Stimulated activated CD4-positive, alpha-beta T cell treated with anti-CD3 and anti-CD28 coated beads, TNF-alpha, amount 100 ng/mL, for 24 hours (primary cell): ENCODE data around the gene PHACTR1.
"Not testable (repeated sequence)": the region's sequence is repeated elsewhere in the genome, so short reads cannot be mapped to it uniquely, and the experiment has no call there.

Source experiments
- DNase-seq, 3 experiments: peaks; one replicate each; pipeline ENCODE4 v3.0.0-alpha.2; 2020; ENCODE audit warnings: low read depth in 3 of 3

PHACTR1 gene

DNA sequence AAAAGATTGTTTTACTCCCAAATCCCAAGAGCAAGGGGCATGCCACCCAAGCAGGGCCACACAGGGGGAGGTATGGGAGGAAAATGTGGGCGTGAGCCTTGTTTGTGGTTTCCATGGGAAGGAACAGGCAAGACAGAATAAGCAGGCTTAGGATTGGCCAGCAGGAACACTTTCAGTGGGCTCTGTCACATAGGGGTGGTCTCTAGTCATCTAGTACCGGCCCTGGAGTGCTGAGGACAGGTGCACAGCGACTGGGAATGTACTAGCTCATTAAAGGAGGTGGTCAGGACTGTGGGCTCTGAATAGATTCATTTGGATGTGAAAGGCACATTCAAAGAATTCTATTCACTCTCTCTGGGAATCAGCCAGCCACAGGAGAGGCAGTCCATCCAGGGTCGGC, 436.2 kb downstream of the PHACTR1 start:
- DNase-seq = no peak

DNA sequence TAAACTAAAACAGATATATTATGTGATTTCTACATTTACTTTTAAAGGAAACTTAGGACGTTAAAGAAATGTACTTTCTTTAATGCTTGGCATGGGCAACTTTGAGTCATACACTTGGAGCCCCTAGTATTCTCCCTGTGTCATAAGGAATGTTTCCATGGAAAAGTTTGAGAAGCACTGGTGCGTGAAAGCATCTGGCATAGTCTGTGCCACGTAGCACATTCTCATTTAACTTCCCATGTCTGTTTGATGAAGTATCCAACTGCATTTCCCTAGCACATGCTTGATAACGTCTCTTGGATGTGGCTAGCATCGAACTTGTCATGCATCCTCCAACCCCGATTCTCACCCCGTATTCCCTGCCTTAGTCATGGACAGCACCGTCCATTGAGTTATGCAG, 439.8 kb downstream of the PHACTR1 start:
- no peak for DNase-seq

DNA sequence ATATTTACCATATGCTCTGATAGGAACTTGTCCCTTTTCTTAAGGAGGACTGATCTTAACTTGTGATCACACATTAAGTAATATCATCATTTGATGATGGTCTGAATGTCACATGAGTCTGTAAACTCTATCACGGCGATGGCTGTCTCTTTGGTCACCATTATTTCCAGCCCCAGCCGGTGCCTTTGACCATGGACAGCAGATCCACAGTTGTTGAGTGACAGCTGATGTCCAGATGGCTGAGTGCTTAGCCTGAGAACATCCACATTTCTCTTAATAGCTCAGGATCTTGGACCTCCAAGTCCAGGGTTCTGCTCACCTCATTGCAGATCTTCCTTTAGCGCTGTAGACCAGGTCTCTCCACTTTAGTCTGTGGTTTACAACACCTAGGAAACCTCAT, 440.7 kb downstream of the PHACTR1 start:
- no peak for DNase-seq

DNA sequence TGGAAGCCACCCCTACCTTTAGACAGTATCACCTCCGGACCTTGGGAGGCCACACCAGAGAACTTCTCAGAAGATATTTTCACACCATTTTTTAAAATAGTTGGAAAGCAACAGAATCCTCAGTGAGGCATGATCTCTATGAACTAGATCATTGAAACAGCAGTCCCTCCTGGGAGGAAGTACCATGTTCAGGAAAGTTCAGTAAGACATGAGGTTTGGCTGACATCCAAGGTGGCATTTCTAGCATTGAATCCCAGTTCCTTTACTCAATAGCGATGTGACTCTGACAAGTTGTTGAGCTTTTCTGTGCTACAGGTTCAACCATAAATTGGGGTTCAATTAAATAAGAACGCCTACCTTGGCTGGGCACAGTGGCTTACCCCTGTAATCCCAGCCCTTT, 442.7 kb downstream of the PHACTR1 start:
- DNase-seq = no peak

DNA sequence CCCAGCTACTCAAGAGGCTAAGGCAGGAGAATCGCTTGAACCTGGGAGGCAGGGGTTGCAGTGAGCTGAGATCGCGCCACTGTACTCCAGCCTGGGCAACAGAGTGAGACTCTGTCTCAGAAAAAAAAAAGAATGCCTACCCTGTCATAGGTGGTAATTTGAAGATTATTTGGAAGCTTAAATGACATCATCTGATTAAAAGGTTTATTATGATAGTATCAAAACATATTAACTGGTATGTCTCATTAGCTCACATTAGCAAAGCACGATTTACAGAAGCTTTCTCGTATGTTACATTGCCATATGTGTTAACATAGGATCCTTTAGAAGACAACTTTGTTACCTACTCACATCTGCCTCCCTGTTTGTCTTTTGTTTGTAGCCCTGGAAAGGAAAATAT, 443.3 kb downstream of the PHACTR1 start:
- DNase-seq = not testable (repeated sequence)

- no peak for DNase-seq
These were observed 446.8 kb downstream of the PHACTR1 start for GRCh38 chr6:13163161-13163944.

- no peak for DNase-seq
These were observed 447.7 kb downstream of the PHACTR1 start for GRCh38 chr6:13164291-13164690.

GRCh38 chr6:13165502-13166172, 449.1 kb downstream of the PHACTR1 start:
- DNase-seq = no peak

DNA sequence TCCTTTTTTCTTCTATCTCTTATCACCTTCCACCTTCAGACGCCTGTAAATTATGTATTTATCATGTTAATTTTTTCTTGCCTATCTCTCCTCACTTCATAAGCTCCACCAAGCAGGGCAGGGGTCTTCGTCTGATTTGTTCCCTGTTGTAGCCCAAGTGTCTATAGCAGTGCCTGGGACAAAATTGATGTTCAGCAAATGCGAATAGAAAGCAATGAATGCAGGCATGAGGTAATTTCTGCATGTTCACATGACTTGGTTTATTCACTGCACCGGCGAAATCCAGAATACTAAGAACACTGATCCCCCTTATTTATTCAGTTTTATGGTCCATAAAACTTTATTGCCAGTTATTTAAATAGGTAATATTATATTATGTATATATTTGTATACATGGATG, 449.7 kb downstream of the PHACTR1 start:
- no peak for DNase-seq

DNA sequence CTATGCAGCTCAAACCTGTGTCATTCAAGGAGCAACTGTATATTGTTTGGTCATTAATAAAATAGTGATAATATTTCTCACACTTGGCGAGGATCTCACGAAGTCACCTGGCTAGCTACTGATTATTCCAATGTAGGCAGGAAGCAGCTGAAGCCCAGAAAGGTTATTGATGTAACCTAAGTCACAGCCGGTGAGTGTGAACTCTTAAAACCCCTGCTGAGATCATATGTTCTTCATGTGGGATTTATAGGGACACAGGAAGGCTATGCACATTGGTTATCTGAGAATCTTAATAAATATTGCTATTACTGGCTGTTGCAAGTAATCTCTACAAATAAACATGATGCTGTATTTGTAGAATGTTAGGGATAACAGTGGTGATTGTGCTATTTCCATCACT, 450.3 kb downstream of the PHACTR1 start:
- no peak for DNase-seq

GRCh38 chr6:13172291-13172690, 455.7 kb downstream of the PHACTR1 start:
- no peak for DNase-seq

DNA sequence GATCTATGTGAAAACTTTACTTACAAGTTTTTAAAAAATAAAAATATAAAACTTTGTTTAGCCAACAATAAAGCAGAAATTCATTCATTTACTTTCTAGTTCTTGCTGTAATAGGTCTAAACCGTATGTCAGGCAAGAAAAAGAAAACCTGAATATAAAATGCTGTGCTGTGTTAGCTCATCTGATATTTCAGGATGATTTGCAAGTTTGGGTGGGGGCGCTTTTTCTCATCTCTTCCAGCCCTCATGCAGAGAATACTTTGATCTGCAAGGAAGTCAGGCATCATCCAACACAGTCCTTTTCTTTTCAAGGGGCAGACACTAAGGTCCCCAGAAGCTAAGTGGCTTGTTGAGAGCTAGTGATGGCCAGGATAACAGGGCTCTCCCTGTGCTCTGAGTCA, 458.5 kb downstream of the PHACTR1 start:
- no peak for DNase-seq

DNA sequence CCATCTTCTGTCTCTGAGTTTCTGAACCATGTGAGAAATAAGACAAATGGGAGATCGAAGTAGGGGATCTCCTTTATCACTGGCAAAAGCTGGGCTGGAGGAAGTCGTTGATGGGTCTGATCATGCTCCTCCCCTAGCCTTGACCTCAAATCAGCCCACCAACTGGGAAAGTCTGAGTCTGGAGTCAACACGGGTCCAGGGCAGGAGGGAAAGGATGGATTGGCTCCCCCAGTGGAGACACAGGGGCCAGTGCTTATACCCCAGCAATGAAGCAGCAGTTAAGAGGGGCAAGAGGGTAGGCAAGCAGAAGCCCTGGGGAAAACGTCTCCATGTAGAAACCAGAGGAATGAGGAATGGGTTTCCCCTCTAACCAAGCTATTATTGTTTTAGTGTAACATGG, 459.2 kb downstream of the PHACTR1 start:
- DNase-seq = no peak

GRCh38 chr6:13177664-13178063, 461.1 kb downstream of the PHACTR1 start:
- DNase-seq = no peak

DNA sequence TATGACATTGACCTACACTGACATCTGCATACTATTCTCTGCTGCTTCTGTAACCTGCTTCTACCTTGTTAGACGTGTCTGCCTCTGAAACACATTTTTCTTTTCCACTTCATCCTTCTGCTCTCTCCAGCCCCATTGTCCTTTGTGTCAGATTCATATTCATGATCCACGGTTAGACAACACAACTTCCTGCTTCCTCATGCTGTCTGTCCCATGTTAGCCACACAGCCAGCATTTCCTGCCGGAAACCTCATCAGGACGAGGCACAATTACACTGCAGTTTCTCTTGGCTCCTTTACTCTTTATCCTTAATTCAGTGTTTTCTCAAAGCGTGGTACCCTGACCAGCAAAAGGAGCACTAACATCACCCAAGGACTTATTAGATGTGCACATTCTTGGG, 461.5 kb downstream of the PHACTR1 start:
- DNase-seq = no peak

DNA sequence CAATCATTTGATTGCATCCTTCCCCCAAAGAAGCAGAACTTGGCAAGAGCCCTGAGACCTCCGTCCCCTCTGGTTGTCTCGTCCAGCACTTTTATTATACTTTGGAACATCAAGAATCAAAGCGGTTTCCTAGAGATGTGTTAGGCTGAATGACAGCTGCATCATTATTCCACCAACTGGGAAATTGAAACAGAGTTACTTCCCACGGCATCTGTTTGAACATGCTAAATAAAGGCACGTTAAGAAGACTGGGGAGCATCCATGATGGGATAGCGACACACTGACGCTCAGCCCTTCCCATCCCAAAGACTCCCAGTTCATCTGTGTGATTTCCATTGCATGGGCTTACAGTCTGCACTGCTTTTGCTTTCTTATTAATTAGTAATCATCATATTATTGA, 464.0 kb downstream of the PHACTR1 start:
- DNase-seq = no peak

DNA sequence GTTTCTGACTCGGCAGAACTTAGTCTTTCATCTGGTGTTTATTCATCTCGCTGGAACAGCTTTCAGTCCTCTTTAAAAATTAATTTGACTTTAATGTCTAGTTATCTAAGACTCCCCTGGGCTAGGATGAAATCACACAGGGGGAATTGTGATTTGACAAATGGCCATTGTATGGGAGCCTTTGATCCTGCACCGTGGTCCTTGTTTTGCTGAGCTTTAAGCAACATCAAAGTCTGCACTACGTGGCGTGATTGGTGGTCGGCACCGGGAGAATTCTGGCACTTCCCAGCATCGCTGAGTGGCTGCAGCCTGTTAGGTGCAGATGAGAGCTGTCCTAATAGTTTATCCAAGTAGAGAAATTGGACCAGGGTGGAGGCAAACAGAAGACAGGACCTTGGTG, 464.8 kb downstream of the PHACTR1 start:
- no peak for DNase-seq

DNA sequence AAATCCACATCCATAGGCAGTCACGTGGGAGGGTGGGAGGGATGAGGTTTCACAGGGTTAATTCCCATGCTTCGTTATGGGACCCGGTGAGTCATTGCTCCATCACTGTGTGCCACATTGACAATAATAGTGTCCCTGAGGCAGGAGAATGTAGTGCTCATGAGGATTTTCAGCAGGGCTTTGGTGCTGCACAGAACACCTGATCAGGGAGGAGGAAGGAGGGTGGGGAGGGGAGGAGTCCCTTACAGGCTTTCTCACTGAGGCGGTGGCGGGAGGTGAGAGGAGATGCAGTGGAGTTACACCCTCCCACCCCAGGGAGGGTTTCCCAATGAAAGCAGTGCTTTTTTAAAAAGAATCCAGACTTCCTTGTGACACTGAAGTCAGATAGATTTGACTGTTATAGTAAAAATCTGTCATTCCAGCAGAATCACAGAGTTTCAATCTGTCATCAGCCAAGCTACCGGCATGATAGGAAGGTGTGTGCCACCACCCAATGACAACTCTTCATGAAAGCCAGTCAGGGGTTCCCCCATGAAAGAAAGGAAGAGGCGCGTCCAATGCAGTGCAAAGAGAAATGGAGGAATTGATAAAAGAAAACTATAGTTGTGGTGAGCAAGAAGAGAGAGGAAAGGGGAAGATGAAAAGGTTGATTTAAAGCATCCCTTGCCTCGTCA, 467.0 kb downstream of the PHACTR1 start:
- no peak for DNase-seq

DNA sequence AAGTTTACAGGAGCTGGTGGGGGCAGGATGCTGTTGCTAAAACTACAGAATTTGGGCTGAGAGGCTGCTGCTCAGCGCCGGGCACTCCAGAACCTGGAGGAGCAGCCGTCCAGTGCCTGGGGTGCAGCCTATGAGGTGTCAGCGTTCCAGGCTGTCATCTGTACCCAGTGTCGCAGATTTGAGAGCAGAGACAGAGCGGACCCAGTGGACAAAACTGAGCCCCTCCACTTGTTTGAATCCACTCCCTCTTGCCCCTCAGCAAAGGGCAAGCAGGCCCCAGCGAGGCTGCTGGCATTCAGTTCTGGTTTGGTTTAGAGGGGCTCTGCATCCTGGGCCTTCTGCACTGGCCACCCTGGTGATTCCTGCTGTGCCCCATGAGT, 467.5 kb downstream of the PHACTR1 start:
- DNase-seq = no peak

DNA sequence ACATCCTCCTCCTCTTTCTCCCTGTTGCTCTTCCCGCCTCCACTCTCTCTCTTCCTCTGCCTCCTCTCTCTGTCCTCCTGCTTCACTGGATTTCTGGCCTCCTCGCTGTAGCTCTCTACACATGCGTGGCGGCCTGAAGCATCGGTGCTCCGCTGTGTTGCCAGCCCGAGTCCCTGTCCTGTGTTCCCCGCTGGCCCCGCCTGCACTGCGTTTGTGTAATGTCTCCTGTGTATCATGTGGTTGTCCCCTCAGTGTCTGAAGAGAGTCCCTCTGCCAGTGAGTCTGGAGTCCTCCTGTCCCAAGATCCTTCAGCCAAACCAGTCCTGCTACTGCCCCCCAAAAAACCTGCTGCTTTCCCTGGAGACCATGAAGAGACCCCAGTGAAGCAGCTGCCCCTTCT, 468.0 kb downstream of the PHACTR1 start:
- DNase-seq = no peak

DNA sequence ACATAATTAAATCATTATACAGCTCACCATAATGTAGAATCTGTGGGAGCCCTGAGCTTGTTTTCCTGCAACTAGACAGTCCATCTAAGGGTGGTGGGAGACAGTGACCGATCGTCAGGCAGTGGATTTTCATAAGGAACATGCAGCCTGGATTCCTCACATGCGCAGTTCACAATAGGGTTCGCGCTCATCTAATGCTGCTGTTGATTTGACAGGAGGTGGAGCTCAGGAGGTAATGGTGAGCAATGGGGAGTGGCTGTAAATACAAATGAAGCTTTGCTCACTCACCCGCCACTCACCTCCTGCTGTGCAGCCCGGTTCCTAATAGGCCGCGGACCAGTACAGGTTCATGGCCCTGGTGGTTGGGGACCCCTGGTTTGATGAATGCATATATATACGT, 470.3 kb downstream of the PHACTR1 start:
- DNase-seq = no peak

- DNase-seq = no peak
These were observed 471.1 kb downstream of the PHACTR1 start for GRCh38 chr6:13187692-13188091.

GRCh38 chr6:13188306-13188705, 471.7 kb downstream of the PHACTR1 start:
- DNase-seq = no peak
